Large intestine (tissue), 3 donors: ENCODE measurements around the gene ACTL10. TPM values are rescaled to one million over a fixed set of nuclear protein-coding genes. Genes with fewer than 3 reads are reported as not detected.

Experiments
- DNase-seq, 2 donors: peaks; one replicate each; pipeline versions ENCODE4 v3.0.0 to v3.0.0-alpha.2; 2013
- H3K27ac ChIP-seq: one replicate; pipeline ENCODE4 v1.5.1; 2013; ENCODE audit warnings: low read length
- H3K27me3 ChIP-seq: 2 replicates; pipeline ENCODE4 v1.6.1; 2013; ENCODE audit warnings: low read length; ENCODE audit not compliant: control insufficient read depth, insufficient read depth
- H3K36me3 ChIP-seq: 2 replicates; pipeline ENCODE4 v1.6.1; 2013; ENCODE audit warnings: low read length; ENCODE audit not compliant: control insufficient read depth, insufficient read depth
- H3K4me1 ChIP-seq: one replicate; pipeline ENCODE4 v1.6.1; 2013; ENCODE audit warnings: low read length; ENCODE audit not compliant: control insufficient read depth, insufficient read depth
- H3K4me3 ChIP-seq: one replicate; pipeline ENCODE4 v1.5.1; 2013; ENCODE audit warnings: low read length
- H3K9me3 ChIP-seq: one replicate; pipeline ENCODE4 v1.6.1; 2013; ENCODE audit warnings: mild to moderate bottlenecking, low read depth, low read length, moderate library complexity; ENCODE audit not compliant: control insufficient read depth
- WGBS: methylation state at CpG from one replicate; pipeline ENCODE4 v1.1.5; 2013; ENCODE audit warnings: low lambda C conversion rate; ENCODE audit not compliant: insufficient coverage; 5-methylcytosine and 5-hydroxymethylcytosine counted together
- polyA plus RNA-seq: library from polyadenylated mRNA; unstranded; fragments of 120-200 nt; gene quantifications from one replicate; pipeline ENCODE4 v1.2.1, GENCODE V29; 2013

ACTL10 gene
- polyA plus RNA-seq, 1 donor = 1.4 TPM

GRCh38 chr20:33687370-33687915 is 20.7 kb downstream of the ACTL10 start:
- no peak for DNase-seq
- no CpG with 5 or more reads among the region's 8 CpGs for WGBS
- Histone ChIP-seq H3K9me3 (no peaks in the 10 kb centered on the region), H3K27me3 (no peaks in the 10 kb centered on the region), H3K36me3 (no peaks in the 10 kb centered on the region), H3K4me3 (no peak overlapping the region), H3K27ac (no peak overlapping the region), H3K4me1 (peaks cover 30% of the 10 kb centered on the region)

GRCh38 chr20:33687993-33688937 is 21.5 kb downstream of the ACTL10 start:
- WGBS = no CpG with 5 or more reads among the region's 3 CpGs
- H3K27me3 ChIP-seq = no peaks in the 10 kb centered on the region
- no peak for DNase-seq
- no peak overlapping the region for H3K4me3 ChIP-seq
- no peak overlapping the region for H3K27ac ChIP-seq
- H3K36me3 ChIP-seq = no peaks in the 10 kb centered on the region
- no peaks in the 10 kb centered on the region for H3K9me3 ChIP-seq
- H3K4me1 ChIP-seq = peaks cover 30% of the 10 kb centered on the region

GRCh38 chr20:33688938-33689424 is 22.2 kb downstream of the ACTL10 start:
- no CpG with 5 or more reads among the region's 3 CpGs for WGBS
- Histone ChIP-seq H3K9me3 (no peaks in the 10 kb centered on the region), H3K36me3 (no peaks in the 10 kb centered on the region), H3K27ac (no peak overlapping the region), H3K27me3 (no peaks in the 10 kb centered on the region), H3K4me1 (peaks cover 30% of the 10 kb centered on the region), H3K4me3 (no peak overlapping the region)
- peak in 1 of 2 donors; percentile 49 for DNase-seq

- no peak for DNase-seq
- H3K27me3 ChIP-seq = no peaks in the 10 kb centered on the region
- no peaks in the 10 kb centered on the region for H3K36me3 ChIP-seq
- no peaks in the 10 kb centered on the region for H3K9me3 ChIP-seq
- H3K4me1 ChIP-seq = peaks cover 27% of the 10 kb centered on the region
- H3K27ac ChIP-seq = no peak overlapping the region
- H3K4me3 ChIP-seq = no peak overlapping the region
- no CpG with 5 or more reads among the region's 1 CpG for WGBS
Observed at GRCh38 chr20:33689493-33689892, 22.8 kb downstream of the ACTL10 start.

GRCh38 chr20:33689973-33690372 is 23.2 kb downstream of the ACTL10 start:
- H3K27ac ChIP-seq = no peak overlapping the region
- no peaks in the 10 kb centered on the region for H3K9me3 ChIP-seq
- H3K4me1 ChIP-seq = peaks cover 22% of the 10 kb centered on the region
- H3K4me3 ChIP-seq = no peak overlapping the region
- no peaks in the 10 kb centered on the region for H3K36me3 ChIP-seq
- no peak for DNase-seq
- 14% methylated on average over 2 of the region's 4 CpGs for WGBS
- H3K27me3 ChIP-seq = no peaks in the 10 kb centered on the region

GRCh38 chr20:33693289-33693688 is 26.5 kb downstream of the ACTL10 start:
- no peak overlapping the region for H3K4me3 ChIP-seq
- H3K4me1 ChIP-seq = peaks cover 10% of the 10 kb centered on the region
- peaks cover 3% of the 10 kb centered on the region for H3K9me3 ChIP-seq
- DNase-seq = no peak
- WGBS = no CpG with 5 or more reads among the region's 5 CpGs
- H3K27ac ChIP-seq = no peak overlapping the region
- H3K27me3 ChIP-seq = no peaks in the 10 kb centered on the region
- H3K36me3 ChIP-seq = no peaks in the 10 kb centered on the region

- Histone ChIP-seq H3K9me3 (peaks cover 10% of the 10 kb centered on the region), H3K27ac (no peak overlapping the region), H3K4me3 (no peak overlapping the region), H3K4me1 (peaks cover 3% of the 10 kb centered on the region), H3K27me3 (no peaks in the 10 kb centered on the region), H3K36me3 (no peaks in the 10 kb centered on the region)
- 100% methylated on average over 1 of the region's 17 CpGs for WGBS
- no peak for DNase-seq
Observed at GRCh38 chr20:33693741-33694638, 27.2 kb downstream of the ACTL10 start.

GRCh38 chr20:33694639-33695012 is 27.9 kb downstream of the ACTL10 start:
- Histone ChIP-seq H3K4me3 (no peak overlapping the region), H3K27ac (no peak overlapping the region), H3K4me1 (no peaks in the 10 kb centered on the region)

GRCh38 chr20:33696448-33696847 is 29.7 kb downstream of the ACTL10 start:
- no peak overlapping the region for H3K27ac ChIP-seq
- 100% methylated on average over 1 of the region's 4 CpGs for WGBS
- DNase-seq = no peak

More at GRCh38 chr20:33694639-33695012, 27.9 kb downstream of the ACTL10 start:
- DNase-seq = no peak
- no peaks in the 10 kb centered on the region for H3K36me3 ChIP-seq
- no peaks in the 10 kb centered on the region for H3K27me3 ChIP-seq
- WGBS = no CpG with 5 or more reads among the region's 6 CpGs
- peaks cover 11% of the 10 kb centered on the region for H3K9me3 ChIP-seq

GRCh38 chr20:33697129-33697528 is 30.4 kb downstream of the ACTL10 start:
- Histone ChIP-seq H3K27ac (no peak overlapping the region), H3K27me3 (no peaks in the 10 kb centered on the region)

More at GRCh38 chr20:33696448-33696847, 29.7 kb downstream of the ACTL10 start:
- Histone ChIP-seq H3K4me1 (no peaks in the 10 kb centered on the region), H3K36me3 (no peaks in the 10 kb centered on the region), H3K4me3 (no peak overlapping the region), H3K27me3 (no peaks in the 10 kb centered on the region), H3K9me3 (peaks cover 19% of the 10 kb centered on the region)

More at GRCh38 chr20:33697129-33697528, 30.4 kb downstream of the ACTL10 start:
- H3K9me3 ChIP-seq = peaks cover 23% of the 10 kb centered on the region
- WGBS = no CpG with 5 or more reads among the region's 8 CpGs
- DNase-seq = no peak
- H3K4me1 ChIP-seq = no peaks in the 10 kb centered on the region
- H3K36me3 ChIP-seq = no peaks in the 10 kb centered on the region
- no peak overlapping the region for H3K4me3 ChIP-seq
